ENCODE measurements around the gene MGAT2. TPM values are rescaled to one million over a fixed set of nuclear protein-coding genes. Genes with fewer than 3 reads are reported as not detected.
"Not testable (repeated sequence)": the region's sequence is repeated elsewhere in the genome, so short reads cannot be mapped to it uniquely, and the experiment has no call there.

MGAT2 gene
- total RNA-seq, 2 experiments from 2014 or later, result 15.0 to 15.1 TPM

DNA sequence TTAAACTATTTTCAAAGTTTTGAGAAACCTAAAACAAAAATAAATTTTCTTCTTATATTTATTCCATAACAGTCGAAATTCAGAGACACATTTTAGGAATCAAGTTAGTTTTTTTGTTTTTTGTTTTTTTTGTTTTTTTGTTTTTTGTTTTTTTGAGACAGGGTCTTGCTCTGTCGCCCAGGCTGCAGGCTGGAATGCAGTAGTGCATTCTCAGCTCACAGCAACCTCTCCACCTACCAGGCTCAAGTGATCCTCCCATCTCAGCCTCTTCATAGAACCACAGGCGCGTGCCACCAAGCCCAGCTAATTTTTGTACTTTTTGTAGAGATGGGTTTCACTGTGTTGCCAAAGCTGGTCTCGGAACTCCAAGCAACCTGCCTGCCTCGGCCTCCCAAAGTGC is 32.9 kb downstream of the MGAT2 start:
- H3K9me3 Mint-ChIP-seq, result no peaks in the 10 kb centered on the region
- no peaks in the 10 kb centered on the region for H3K36me3 Mint-ChIP-seq (ENCODE audit: low read depth)
- no peak for TF ChIP-seq CTCF (IDR thresholded peaks at IDR 0.05)
- Histone ChIP-seq H3K9me3 (ENCODE audit: control insufficient read depth in 1 of 2, insufficient read depth in 1 of 2, low read length in 2 of 2) (no peaks in the 10 kb centered on the region), H3K4me3 (ENCODE audit: low read length) (no peak overlapping the region), H3K27me3 (ENCODE audit: control insufficient read depth in 1 of 2, insufficient read depth in 2 of 2, low read length in 2 of 2) (no peaks in the 10 kb centered on the region), H3K27ac (ENCODE audit: low read depth in 1 of 2, low read length in 2 of 2) (no peak overlapping the region), H3K4me1 (ENCODE audit: insufficient read depth, low read length) (no peaks in the 10 kb centered on the region), H3K36me3 (ENCODE audit: insufficient read depth, low read length) (no peaks in the 10 kb centered on the region)
- DNase-seq (no peak), ATAC-seq (ENCODE audit: poor library complexity) (no peak)
- H3K4me3 Mint-ChIP-seq, result no peak overlapping the region
- H3K4me1 Mint-ChIP-seq (ENCODE audit: low read depth), result peaks cover 7% of the 10 kb centered on the region
- no peaks in the 10 kb centered on the region for H3K27me3 Mint-ChIP-seq
- ChIA-PET POLR2A (no interaction called here), CTCF (no interaction called here)
- no peak overlapping the region for H3K27ac Mint-ChIP-seq
- intact Hi-C loops (cut with DNase I, micrococcal nuclease), result no loop called here

DNA sequence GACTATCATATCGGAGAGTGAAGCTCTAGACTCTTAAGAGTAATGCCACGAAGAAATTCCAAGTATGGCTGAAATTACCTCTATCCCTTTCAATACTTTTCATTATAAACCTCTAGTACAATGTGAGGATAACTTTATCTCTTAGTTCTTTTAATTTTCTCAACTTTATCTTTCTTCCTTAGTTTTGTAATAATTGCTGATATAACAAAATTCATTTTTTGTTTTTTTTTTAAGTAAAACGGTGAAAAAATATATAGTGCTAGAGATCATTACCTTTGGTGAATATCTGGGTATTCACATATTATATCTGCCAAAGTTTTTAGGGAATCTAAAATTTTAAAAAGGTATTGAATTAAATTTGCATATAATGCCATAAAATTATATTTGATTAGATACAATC is 33.9 kb downstream of the MGAT2 start:
- no peak overlapping the region for H3K4me3 Mint-ChIP-seq
- POLR2A ChIA-PET, result no interaction called here
- no peaks in the 10 kb centered on the region for H3K27me3 Mint-ChIP-seq
- Histone ChIP-seq H3K9me3 (ENCODE audit: control insufficient read depth in 1 of 2, insufficient read depth in 1 of 2, low read length in 2 of 2) (no peaks in the 10 kb centered on the region), H3K27ac (ENCODE audit: low read depth in 1 of 2, low read length in 2 of 2) (no peak overlapping the region), H3K36me3 (ENCODE audit: insufficient read depth, low read length) (no peaks in the 10 kb centered on the region), H3K4me1 (ENCODE audit: insufficient read depth, low read length) (no peaks in the 10 kb centered on the region), H3K27me3 (ENCODE audit: control insufficient read depth in 1 of 2, insufficient read depth in 2 of 2, low read length in 2 of 2) (no peaks in the 10 kb centered on the region), H3K4me3 (ENCODE audit: low read length) (no peak overlapping the region)
- intact Hi-C loops (cut with DNase I, micrococcal nuclease), result no loop called here
- peaks cover 7% of the 10 kb centered on the region for H3K4me1 Mint-ChIP-seq (ENCODE audit: low read depth)
- TF ChIP-seq CTCF (IDR thresholded peaks at IDR 0.05), result no peak
- no peaks in the 10 kb centered on the region for H3K9me3 Mint-ChIP-seq
- CTCF ChIA-PET, result no interaction called here
- no peak for DNase-seq
- H3K27ac Mint-ChIP-seq, result no peak overlapping the region
- no peak for ATAC-seq (ENCODE audit: poor library complexity)
- no peaks in the 10 kb centered on the region for H3K36me3 Mint-ChIP-seq (ENCODE audit: low read depth)

- intact Hi-C loops (cut with DNase I, micrococcal nuclease); POLR2A ChIA-PET: not testable (repeated sequence)
Measured at GRCh38 chr14:49657500-49657899, 36.9 kb downstream of the MGAT2 start.

More at GRCh38 chr14:49657500-49657899, 36.9 kb downstream of the MGAT2 start:
- H3K36me3 Mint-ChIP-seq (ENCODE audit: low read depth); H3K36me3 ChIP-seq (ENCODE audit: insufficient read depth, low read length); H3K4me3 Mint-ChIP-seq; H3K27me3 Mint-ChIP-seq; H3K4me1 ChIP-seq (ENCODE audit: insufficient read depth, low read length); H3K4me1 Mint-ChIP-seq (ENCODE audit: low read depth); H3K9me3 Mint-ChIP-seq; H3K27ac ChIP-seq (ENCODE audit: low read depth in 1 of 2, low read length in 2 of 2); DNase-seq; H3K27ac Mint-ChIP-seq; H3K4me3 ChIP-seq (ENCODE audit: low read length); ATAC-seq (ENCODE audit: poor library complexity); CTCF ChIA-PET; H3K27me3 ChIP-seq (ENCODE audit: control insufficient read depth in 1 of 2, insufficient read depth in 2 of 2, low read length in 2 of 2); H3K9me3 ChIP-seq (ENCODE audit: control insufficient read depth in 1 of 2, insufficient read depth in 1 of 2, low read length in 2 of 2): not testable (repeated sequence)
